ENCODE measurements around the gene SFXN3. TPM values are rescaled to one million over a fixed set of nuclear protein-coding genes. Genes with fewer than 3 reads are reported as not detected.

Gene SFXN3
- polyA plus RNA-seq, 1 donor from 2014 or later, result 7.4 TPM

GRCh38 chr10:101061624-101062231 lies 30.7 kb downstream of the SFXN3 start, which contains the start of gene KAZALD1:
TSS of gene KAZALD1 (plus strand) at chr10:101061989. CDS start at chr10:101062593, 604 bp downstream.
- Mint-ChIP-seq H3K27ac (peak within 1 kb of the TSS; percentile 92 to 97 (median 96)), H3K27me3 (peaks cover 15% of the 10 kb centered on the region), H3K4me1 (peaks cover 15 to 25% (median 24%) of the 10 kb centered on the region in 3 donors), H3K36me3 (no peaks in the 10 kb centered on the region), H3K4me3 (peak within 1 kb of the TSS; percentile 96 to 99 (median 98)), H3K9me3 (no peaks in the 10 kb centered on the region)

GRCh38 chr10:101062232-101063049 lies 31.4 kb downstream of the SFXN3 start:
- Mint-ChIP-seq H3K36me3 (no peaks in the 10 kb centered on the region), H3K27ac (peak overlapping the region in 2 of 3 donors; percentile 73 to 92), H3K4me1 (peaks cover 15 to 25% (median 24%) of the 10 kb centered on the region in 3 donors)

GRCh38 chr10:101063050-101063525 lies 32.1 kb downstream of the SFXN3 start:
- H3K9me3 Mint-ChIP-seq, result no peaks in the 10 kb centered on the region
- peaks cover 19% of the 10 kb centered on the region for H3K27me3 Mint-ChIP-seq
- no peaks in the 10 kb centered on the region for H3K36me3 Mint-ChIP-seq
- H3K27ac Mint-ChIP-seq, result no peak overlapping the region
- H3K4me3 Mint-ChIP-seq, result peak overlapping the region in 3 of 4 donors; percentile 47 to 96 (median 49)
- peaks cover 18 to 29% (median 26%) of the 10 kb centered on the region in 3 donors for H3K4me1 Mint-ChIP-seq

More at GRCh38 chr10:101062232-101063049, 31.4 kb downstream of the SFXN3 start:
- Mint-ChIP-seq H3K4me3 (peak overlapping the region; percentile 52 to 96 (median 90)), H3K9me3 (no peaks in the 10 kb centered on the region), H3K27me3 (peaks cover 18% of the 10 kb centered on the region)

- Mint-ChIP-seq H3K27ac (peak overlapping the region in 1 of 3 donors; percentile 65), H3K9me3 (no peaks in the 10 kb centered on the region), H3K4me1 (peaks cover 18 to 29% (median 26%) of the 10 kb centered on the region in 3 donors), H3K4me3 (peak overlapping the region; percentile 30 to 96 (median 65)), H3K27me3 (peaks cover 19% of the 10 kb centered on the region), H3K36me3 (no peaks in the 10 kb centered on the region)
Measured at GRCh38 chr10:101063548-101064414, 32.7 kb downstream of the SFXN3 start.

GRCh38 chr10:101064415-101065030 lies 33.5 kb downstream of the SFXN3 start:
- Mint-ChIP-seq H3K4me3 (peak overlapping the region in 3 of 4 donors; percentile 25 to 96 (median 48)), H3K27ac (peak overlapping the region in 1 of 3 donors; percentile 65), H3K27me3 (peaks cover 19% of the 10 kb centered on the region), H3K36me3 (no peaks in the 10 kb centered on the region), H3K4me1 (peaks cover 17 to 29% (median 26%) of the 10 kb centered on the region in 3 donors), H3K9me3 (no peaks in the 10 kb centered on the region)

- Mint-ChIP-seq H3K4me3 (peak overlapping the region; percentile 76 to 99 (median 94)), H3K27me3 (peaks cover 19% of the 10 kb centered on the region), H3K4me1 (peaks cover 12 to 22% (median 20%) of the 10 kb centered on the region in 3 donors)
Measured at GRCh38 chr10:101065481-101066145, 34.6 kb downstream of the SFXN3 start.

GRCh38 chr10:101066146-101066895 lies 35.3 kb downstream of the SFXN3 start:
- no peaks in the 10 kb centered on the region for H3K9me3 Mint-ChIP-seq
- no peaks in the 10 kb centered on the region for H3K36me3 Mint-ChIP-seq
- H3K27me3 Mint-ChIP-seq, result peaks cover 19% of the 10 kb centered on the region
- H3K27ac Mint-ChIP-seq, result peak overlapping the region in 1 of 3 donors; percentile 4
- peaks cover 19 to 26% (median 22%) of the 10 kb centered on the region in 3 donors for H3K4me1 Mint-ChIP-seq
- peak overlapping the region; percentile 76 to 99 (median 94) for H3K4me3 Mint-ChIP-seq

More at GRCh38 chr10:101065481-101066145, 34.6 kb downstream of the SFXN3 start:
- no peaks in the 10 kb centered on the region for H3K36me3 Mint-ChIP-seq
- H3K27ac Mint-ChIP-seq, result peak overlapping the region in 1 of 3 donors; percentile 65
- H3K9me3 Mint-ChIP-seq, result no peaks in the 10 kb centered on the region

- Mint-ChIP-seq H3K27me3 (peaks cover 19% of the 10 kb centered on the region), H3K4me3 (peak overlapping the region; percentile 92 to 99 (median 96)), H3K4me1 (peaks cover 22 to 29% (median 24%) of the 10 kb centered on the region in 3 donors), H3K9me3 (no peaks in the 10 kb centered on the region), H3K27ac (peak overlapping the region in 1 of 3 donors; percentile 4), H3K36me3 (no peaks in the 10 kb centered on the region)
Measured at GRCh38 chr10:101066896-101067355, 35.9 kb downstream of the SFXN3 start.

- peaks cover 19 to 30% (median 26%) of the 10 kb centered on the region in 3 donors for H3K4me1 Mint-ChIP-seq
- H3K4me3 Mint-ChIP-seq, result peak overlapping the region; percentile 92 to 99 (median 96)
- peaks cover 19% of the 10 kb centered on the region for H3K27me3 Mint-ChIP-seq
- no peaks in the 10 kb centered on the region for H3K36me3 Mint-ChIP-seq
- H3K9me3 Mint-ChIP-seq, result no peaks in the 10 kb centered on the region
- peak overlapping the region in 1 of 3 donors; percentile 20 for H3K27ac Mint-ChIP-seq
Measured at GRCh38 chr10:101067356-101068083, 36.5 kb downstream of the SFXN3 start.

- no peaks in the 10 kb centered on the region for H3K9me3 Mint-ChIP-seq
- no peaks in the 10 kb centered on the region for H3K36me3 Mint-ChIP-seq
- H3K27me3 Mint-ChIP-seq, result peaks cover 15% of the 10 kb centered on the region
- H3K27ac Mint-ChIP-seq, result no peak overlapping the region
- H3K4me3 Mint-ChIP-seq, result no peak overlapping the region
- peaks cover 11 to 29% (median 25%) of the 10 kb centered on the region in 3 donors for H3K4me1 Mint-ChIP-seq
Measured at GRCh38 chr10:101069441-101069840, 38.4 kb downstream of the SFXN3 start.

GRCh38 chr10:101070098-101070497 lies 39.1 kb downstream of the SFXN3 start:
- H3K4me3 Mint-ChIP-seq, result no peak overlapping the region
- no peaks in the 10 kb centered on the region for H3K9me3 Mint-ChIP-seq
- H3K27ac Mint-ChIP-seq, result no peak overlapping the region
- peaks cover 11 to 29% (median 24%) of the 10 kb centered on the region in 3 donors for H3K4me1 Mint-ChIP-seq
- peaks cover 13% of the 10 kb centered on the region for H3K27me3 Mint-ChIP-seq
- no peaks in the 10 kb centered on the region for H3K36me3 Mint-ChIP-seq

GRCh38 chr10:101071267-101071884 lies 40.3 kb downstream of the SFXN3 start:
- Mint-ChIP-seq H3K27me3 (peaks cover 20% of the 10 kb centered on the region), H3K4me1 (peaks cover 11 to 25% (median 22%) of the 10 kb centered on the region in 3 donors), H3K9me3 (no peaks in the 10 kb centered on the region), H3K36me3 (no peaks in the 10 kb centered on the region), H3K27ac (peak overlapping the region; percentile 64 to 97 (median 87)), H3K4me3 (peak overlapping the region in 3 of 4 donors; percentile 49 to 59 (median 57))

All from IgD-negative memory B cell (primary cell).